Astrocyte of the cerebellum (primary cell): Measurements from ENCODE around the gene EMX1.

Source experiments
- DNase-seq: peaks from one replicate; pipeline ENCODE4 v3.0.0-alpha.2; 2011; ENCODE audit warnings: low read depth
- H3K4me3 ChIP-seq: 2 replicates; pipeline ENCODE4 v1.5.1; 2011; ENCODE audit warnings: mild to moderate bottlenecking, low read depth, low read length, moderate library complexity
- CTCF ChIP-seq: IDR thresholded peaks from 2 replicates; pipeline ENCODE4 v1.5.1; 2012; ENCODE audit warnings: low read length, low read depth, moderate library complexity, mild to moderate bottlenecking; ENCODE audit errors: missing control alignments
- in situ Hi-C: cut with HindIII; loops from 2 replicates; pipeline ENCODE4 v1.10.0; 2017; ENCODE audit warnings: low sequenced_read_pairs

Gene EMX1

DNA sequence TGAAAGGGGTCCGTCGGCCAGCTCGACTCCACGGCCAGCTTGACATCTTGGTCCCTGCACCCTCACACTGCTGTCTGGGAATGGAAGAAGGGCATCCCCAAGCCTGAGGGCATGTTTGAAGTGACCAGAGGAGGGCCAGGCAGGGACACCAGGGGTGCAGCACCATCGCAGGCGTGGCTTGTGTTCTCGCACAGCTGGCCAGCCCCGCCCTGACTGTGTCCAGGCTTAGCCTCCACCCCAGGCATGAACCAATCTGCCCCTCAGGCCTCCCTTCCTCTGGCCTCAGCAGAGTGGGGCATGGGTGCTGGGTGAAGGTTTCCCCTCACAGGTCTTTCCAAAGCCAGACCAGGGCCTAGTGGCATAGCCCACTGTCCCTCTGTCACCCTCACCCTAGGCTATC, 25.0 kb downstream of the EMX1 start:
- in situ Hi-C loops = no loop called here
- H3K4me3 ChIP-seq = no peak overlapping the region
- TF ChIP-seq CTCF = no peak
- no peak for DNase-seq

DNA sequence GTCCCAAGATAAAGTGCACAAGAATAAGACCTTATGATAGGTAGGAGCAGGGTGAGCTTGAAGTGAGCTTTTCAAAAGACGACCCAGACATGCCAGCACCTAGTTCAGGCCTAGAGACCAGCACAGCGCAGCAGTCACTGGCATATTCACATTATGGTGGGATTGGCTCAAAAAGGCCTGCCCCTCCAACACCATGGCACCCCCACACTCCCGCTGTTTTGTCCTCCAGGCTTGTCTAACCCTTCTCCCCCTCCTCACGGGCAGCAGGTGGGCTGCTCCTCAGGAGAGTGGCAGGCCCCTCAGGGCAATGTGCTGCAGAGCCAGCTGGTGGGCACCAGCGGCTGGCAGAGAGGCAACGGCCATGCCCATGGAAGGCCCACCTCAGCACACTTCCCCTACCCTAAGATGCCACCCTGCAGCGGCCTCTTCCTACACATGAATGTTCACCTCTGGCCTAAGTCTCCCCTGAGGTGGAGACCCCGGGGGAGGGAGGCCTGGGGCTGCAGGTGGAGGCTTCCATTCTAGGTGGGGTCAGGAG, 25.6 kb downstream of the EMX1 start:
- in situ Hi-C loops = no loop called here
- no peak for DNase-seq
- no peak for TF ChIP-seq CTCF
- H3K4me3 ChIP-seq = no peak overlapping the region

GRCh38 chr2:72943540-72944395, 26.4 kb downstream of the EMX1 start:
- no peak overlapping the region for H3K4me3 ChIP-seq
- in situ Hi-C loops = no loop called here
- TF ChIP-seq CTCF = no peak
- DNase-seq = no peak

DNA sequence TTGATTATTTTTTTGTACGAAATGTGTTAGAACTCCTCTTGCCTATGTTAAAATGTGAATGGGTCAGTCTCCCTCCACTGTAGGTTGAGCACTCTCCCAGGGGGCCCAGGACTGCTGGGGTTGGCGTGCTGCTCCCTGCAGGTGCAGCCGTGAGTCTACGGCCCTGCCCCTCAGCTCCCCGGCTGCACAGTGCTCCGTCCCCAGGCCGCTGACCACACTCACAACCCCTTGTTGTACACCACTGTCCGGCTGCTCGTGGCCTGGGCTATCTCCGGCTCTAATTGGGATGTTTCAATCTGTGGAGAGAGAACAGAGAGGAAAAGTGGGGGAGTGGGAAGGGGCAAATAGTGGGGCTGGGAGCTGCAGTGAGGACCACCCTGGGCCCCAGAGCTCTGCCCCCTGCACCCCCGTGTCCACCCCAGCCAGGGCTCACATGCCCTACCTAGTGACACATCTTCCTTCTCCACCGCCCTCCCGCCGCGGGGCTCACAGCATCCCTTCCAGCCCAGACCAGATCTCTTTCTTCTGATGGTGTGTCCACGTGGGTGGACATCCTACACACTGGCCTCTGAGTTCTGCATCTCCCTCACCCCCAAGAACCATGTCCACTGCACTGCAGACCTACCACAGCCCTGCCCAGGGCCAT, 27.6 kb downstream of the EMX1 start:
- in situ Hi-C loops = no loop called here
- DNase-seq = no peak
- TF ChIP-seq CTCF = no peak

GRCh38 chr2:72945450-72946019, 28.2 kb downstream of the EMX1 start:
- in situ Hi-C loops = no loop called here
- no peak for TF ChIP-seq CTCF
- H3K4me3 ChIP-seq = no peak overlapping the region
- no peak for DNase-seq

More for the DNA sequence above, 27.6 kb downstream of the EMX1 start:
- H3K4me3 ChIP-seq = no peak overlapping the region

DNA sequence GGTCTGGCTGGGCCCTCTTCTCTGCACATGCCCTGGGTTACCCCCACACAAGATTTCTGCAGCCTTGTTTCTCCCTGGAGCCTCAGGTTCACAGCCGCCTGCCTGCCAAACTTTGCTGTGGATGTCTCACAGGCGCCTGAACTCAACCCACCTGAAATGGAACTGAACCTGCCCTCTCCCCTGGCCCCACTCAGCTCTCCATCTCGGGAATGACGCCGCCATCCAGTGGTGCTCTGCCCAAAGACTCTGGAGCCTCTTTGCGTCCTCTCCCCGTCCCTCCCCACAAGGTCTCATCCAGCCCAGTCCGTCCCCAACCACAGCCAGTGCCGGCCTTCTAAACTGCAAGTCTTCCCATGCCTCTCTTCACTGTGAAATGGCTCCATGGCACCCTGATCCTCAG, 29.1 kb downstream of the EMX1 start:
- no peak for TF ChIP-seq CTCF
- in situ Hi-C loops = no loop called here
- no peak for DNase-seq
- H3K4me3 ChIP-seq = no peak overlapping the region
